WERI-Rb-1 (cell line): ENCODE measurements around the gene PRDM11.

Source experiments
- DNase-seq: peaks from one replicate; pipeline ENCODE4 v3.0.0-alpha.2; 2020
- H3K27ac ChIP-seq: fragments of 250-450 bp; sonication (Bioruptor Pico); 2 replicates; pipeline ENCODE4 v1.5.1; 2020; ENCODE audit warnings: mild to moderate bottlenecking, moderate library complexity
- H3K27me3 ChIP-seq: fragments of 250-450 bp; sonication (Bioruptor Pico); 2 replicates; pipeline ENCODE4 v1.5.1; 2021; ENCODE audit warnings: mild to moderate bottlenecking, low read depth, moderate library complexity; ENCODE audit not compliant: insufficient read depth, severe bottlenecking
- H3K36me3 ChIP-seq: fragments of 250-450 bp; sonication (Bioruptor Pico); 2 replicates; pipeline ENCODE4 v1.5.1; 2020; ENCODE audit warnings: mild to moderate bottlenecking, moderate library complexity
- H3K4me3 ChIP-seq: 2 replicates; pipeline ENCODE4 v1.5.1; 2011; ENCODE audit warnings: low read depth, mild to moderate bottlenecking, control low read depth, low read length
- H3K9me3 ChIP-seq: fragments of 250-450 bp; sonication (Bioruptor Pico); 2 replicates; pipeline ENCODE4 v1.5.1; 2021; ENCODE audit warnings: mild to moderate bottlenecking, moderate library complexity; ENCODE audit not compliant: severe bottlenecking
- CTCF ChIP-seq: IDR thresholded peaks from 2 replicates; pipeline ENCODE4 v1.5.1; 2011; ENCODE audit warnings: low read depth, mild to moderate bottlenecking, control low read depth, inconsistent platforms, low read length

PRDM11 gene

GRCh38 chr11:45278714-45279113 is 132.3 kb downstream of the PRDM11 start:
- TF ChIP-seq CTCF: no peak
- Histone ChIP-seq H3K27me3 (no peaks in the 10 kb centered on the region), H3K27ac (no peak overlapping the region), H3K9me3 (peaks cover 4% of the 10 kb centered on the region), H3K36me3 (no peaks in the 10 kb centered on the region), H3K4me3 (no peak overlapping the region)
- DNase-seq: no peak

- TF ChIP-seq CTCF: no peak
- Histone ChIP-seq H3K36me3 (no peaks in the 10 kb centered on the region), H3K27me3 (no peaks in the 10 kb centered on the region), H3K9me3 (peaks cover 4% of the 10 kb centered on the region), H3K4me3 (no peak overlapping the region), H3K27ac (no peak overlapping the region)
- no peak for DNase-seq
These were observed 133.2 kb downstream of the PRDM11 start for GRCh38 chr11:45279645-45280044.

GRCh38 chr11:45280449-45280848 is 134.0 kb downstream of the PRDM11 start:
- Histone ChIP-seq H3K27me3 (no peaks in the 10 kb centered on the region), H3K9me3 (peaks cover 4% of the 10 kb centered on the region), H3K36me3 (no peaks in the 10 kb centered on the region), H3K4me3 (no peak overlapping the region), H3K27ac (no peak overlapping the region)
- DNase-seq: no peak
- TF ChIP-seq CTCF: no peak

- no peak overlapping the region for H3K27ac ChIP-seq
- DNase-seq: no peak
- no peaks in the 10 kb centered on the region for H3K36me3 ChIP-seq
- no peak for TF ChIP-seq CTCF
- H3K27me3 ChIP-seq: no peaks in the 10 kb centered on the region
- H3K9me3 ChIP-seq: peaks cover 4% of the 10 kb centered on the region
- H3K4me3 ChIP-seq: no peak overlapping the region
These were observed 135.6 kb downstream of the PRDM11 start for GRCh38 chr11:45282081-45282480.
